Measurements from ENCODE around the gene SLC39A2.
A peak's percentile ranks its signal among the peaks of the same experiment; 100 is the strongest.

Gene SLC39A2

DNA sequence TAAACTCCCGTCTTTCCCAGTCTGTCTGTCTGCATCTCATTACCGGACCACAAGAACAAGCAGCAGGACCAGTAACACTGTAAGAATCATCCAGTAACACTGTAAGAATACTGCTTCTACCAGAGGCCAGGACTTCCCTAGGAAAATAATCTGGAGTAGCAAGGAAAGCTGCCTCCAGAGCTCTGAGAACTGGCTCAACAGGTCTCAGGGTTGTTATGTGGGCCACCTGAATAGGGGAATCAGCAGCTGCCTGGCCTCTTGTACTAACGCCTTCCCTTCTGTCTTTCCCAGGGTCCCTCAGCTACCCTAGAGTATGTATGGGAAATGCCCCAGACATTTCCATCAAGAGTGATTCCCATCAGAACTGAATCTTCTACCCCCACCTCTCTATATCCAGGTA is 954 bp upstream of the SLC39A2 start:
- H3K4me1 ChIP-seq (ENCODE audit: control insufficient read depth, insufficient read depth, low read length) = no peaks in the 10 kb centered on the region
- CTCF ChIA-PET = interaction anchor here (0.6 to 5.4 kb wide), 6 partner anchors 7 to 106 kb away, joined by 3 to 35 read pairs (median 5); no protein-coding TSS in a partner anchor
- H3K9me3 ChIP-seq (ENCODE audit: control insufficient read depth, insufficient read depth, low read depth, low read length) = no peaks in the 10 kb centered on the region
- POLR2A ChIA-PET = interaction anchor here (0.6 to 1.2 kb wide), 2 partner anchors 73 to 344 kb away, joined by 3 to 5 read pairs; no protein-coding TSS in a partner anchor
- peaks cover 44 to 49% of the 10 kb centered on the region in 2 experiments for H3K36me3 ChIP-seq (ENCODE audit: control insufficient read depth in 2 of 2, insufficient read depth in 1 of 2, low read length in 2 of 2)
- no peak overlapping the region for H3K4me3 ChIP-seq (ENCODE audit: low read depth, low read length)
- TF ChIP-seq SCRT2 (tag by site-specific recombination; IDR thresholded peaks at IDR 0.05) (peak; percentile 91), SP3 (tag by site-specific recombination; IDR thresholded peaks at IDR 0.05) (no peak), ZNF10 (tag by site-specific recombination; IDR thresholded peaks at IDR 0.05) (0 out of 2 replicates have a peak, but pooled peaks have one; percentile 18), SCRT1 (tag by site-specific recombination; IDR thresholded peaks at IDR 0.05; ENCODE audit: borderline replicate concordance) (peak; percentile 70; the same call in 1 of the 2 replicates)
- no peak overlapping the region for H3K27ac ChIP-seq (ENCODE audit: extremely low read depth, low read depth, low read length)

DNA sequence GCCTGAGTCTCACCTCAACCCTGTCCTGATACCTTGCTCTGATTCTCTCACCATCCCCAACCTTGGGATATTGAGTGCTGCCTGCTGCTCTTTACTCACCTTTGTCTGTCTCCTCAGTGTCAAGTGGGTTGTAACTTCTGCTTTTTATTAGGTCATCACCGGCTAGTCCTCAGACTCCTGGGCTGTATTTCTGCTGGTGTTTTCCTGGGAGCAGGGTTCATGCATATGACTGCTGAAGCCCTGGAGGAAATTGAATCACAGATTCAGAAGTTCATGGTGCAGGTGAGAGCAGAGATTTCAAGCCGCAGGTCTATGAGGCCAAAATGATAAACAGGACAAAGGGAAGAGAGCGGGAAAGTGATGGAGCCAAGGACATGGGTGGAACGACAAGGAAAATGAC is 498 bp downstream of the SLC39A2 start:
- ChIA-PET CTCF (interaction anchor here (1.3 to 5.4 kb wide), 3 partner anchors 15 to 40 kb away, joined by 3 to 35 read pairs (median 9); no protein-coding TSS in a partner anchor), POLR2A (interaction anchor here (0.6 to 1.2 kb wide), 3 partner anchors 54 to 797 kb away, joined by 3 to 7 read pairs (median 5); no protein-coding TSS in a partner anchor)
- TF ChIP-seq ZBTB8A (tag by site-specific recombination; IDR thresholded peaks at IDR 0.05) (no peak), ZNF654 (tag by site-specific recombination; IDR thresholded peaks at IDR 0.05; ENCODE audit: low read depth) (no peak), ZNF747 (tag by site-specific recombination; IDR thresholded peaks at IDR 0.05) (no peak), YY2 (tag by site-specific recombination; IDR thresholded peaks at IDR 0.05) (no peak)
- H3K36me3 ChIP-seq (ENCODE audit: control insufficient read depth in 2 of 2, insufficient read depth in 1 of 2, low read length in 2 of 2) = peaks cover 29 to 35% of the 10 kb centered on the region in 2 experiments
- H3K27ac ChIP-seq (ENCODE audit: extremely low read depth, low read depth, low read length) = no peak overlapping the region
- H3K9me3 ChIP-seq (ENCODE audit: control insufficient read depth, insufficient read depth, low read depth, low read length) = no peaks in the 10 kb centered on the region
- H3K4me3 ChIP-seq (ENCODE audit: low read depth, low read length) = no peak overlapping the region
- H3K4me1 ChIP-seq (ENCODE audit: control insufficient read depth, insufficient read depth, low read length) = no peaks in the 10 kb centered on the region

DNA sequence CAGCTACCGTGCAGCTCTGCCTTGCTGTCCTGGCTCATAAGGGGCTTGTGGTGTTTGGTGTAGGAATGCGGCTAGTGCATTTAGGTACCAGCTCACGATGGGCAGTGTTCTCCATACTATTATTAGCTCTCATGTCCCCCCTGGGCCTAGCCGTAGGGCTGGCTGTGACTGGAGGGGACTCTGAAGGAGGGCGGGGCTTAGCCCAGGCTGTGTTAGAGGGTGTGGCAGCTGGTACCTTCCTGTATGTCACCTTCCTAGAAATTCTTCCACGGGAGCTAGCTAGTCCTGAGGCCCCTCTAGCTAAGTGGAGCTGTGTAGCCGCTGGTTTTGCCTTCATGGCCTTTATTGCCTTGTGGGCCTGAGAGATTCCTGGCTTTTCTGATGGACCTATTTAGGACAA is 2.1 kb downstream of the SLC39A2 start:
- Histone ChIP-seq H3K4me3 (ENCODE audit: low read depth, low read length) (no peak overlapping the region), H3K4me1 (ENCODE audit: control insufficient read depth, insufficient read depth, low read length) (no peaks in the 10 kb centered on the region), H3K27ac (ENCODE audit: extremely low read depth, low read depth, low read length) (no peak overlapping the region), H3K9me3 (ENCODE audit: control insufficient read depth, insufficient read depth, low read depth, low read length) (no peaks in the 10 kb centered on the region), H3K36me3 (ENCODE audit: control insufficient read depth in 2 of 2, insufficient read depth in 1 of 2, low read length in 2 of 2) (peaks cover 13 to 18% of the 10 kb centered on the region in 2 experiments)
- TF ChIP-seq HOXD13 (CRISPR knock-in tag; IDR thresholded peaks at IDR 0.05; ENCODE audit: borderline replicate concordance) (no peak), ZNF701 (tag by site-specific recombination; IDR thresholded peaks at IDR 0.05) (no peak), ZNF350 (tag by site-specific recombination; IDR thresholded peaks at IDR 0.05) (no peak), ZNF239 (tag by site-specific recombination; IDR thresholded peaks at IDR 0.05) (no peak), ZNF10 (tag by site-specific recombination; IDR thresholded peaks at IDR 0.05) (no peak), OSR2 (tag by site-specific recombination; IDR thresholded peaks at IDR 0.05) (no peak), ZNF670 (tag by site-specific recombination; IDR thresholded peaks at IDR 0.05; ENCODE audit: low read depth) (no peak), ZNF610 (tag by site-specific recombination; IDR thresholded peaks at IDR 0.05; ENCODE audit: borderline replicate concordance) (no peak), ZNF560 (tag by site-specific recombination; IDR thresholded peaks at IDR 0.05; ENCODE audit: borderline replicate concordance) (no peak), ZBTB7A (tag by site-specific recombination; IDR thresholded peaks at IDR 0.05; ENCODE audit: low read depth) (no peak), ZNF174 (tag by site-specific recombination; IDR thresholded peaks at IDR 0.05) (no peak), ZSCAN16 (tag by site-specific recombination; IDR thresholded peaks at IDR 0.05) (no peak), GLI2 (tag by site-specific recombination; IDR thresholded peaks at IDR 0.05; ENCODE audit: borderline replicate concordance, low read depth) (no peak)
- TF ChIP-seq, protein P1, sequence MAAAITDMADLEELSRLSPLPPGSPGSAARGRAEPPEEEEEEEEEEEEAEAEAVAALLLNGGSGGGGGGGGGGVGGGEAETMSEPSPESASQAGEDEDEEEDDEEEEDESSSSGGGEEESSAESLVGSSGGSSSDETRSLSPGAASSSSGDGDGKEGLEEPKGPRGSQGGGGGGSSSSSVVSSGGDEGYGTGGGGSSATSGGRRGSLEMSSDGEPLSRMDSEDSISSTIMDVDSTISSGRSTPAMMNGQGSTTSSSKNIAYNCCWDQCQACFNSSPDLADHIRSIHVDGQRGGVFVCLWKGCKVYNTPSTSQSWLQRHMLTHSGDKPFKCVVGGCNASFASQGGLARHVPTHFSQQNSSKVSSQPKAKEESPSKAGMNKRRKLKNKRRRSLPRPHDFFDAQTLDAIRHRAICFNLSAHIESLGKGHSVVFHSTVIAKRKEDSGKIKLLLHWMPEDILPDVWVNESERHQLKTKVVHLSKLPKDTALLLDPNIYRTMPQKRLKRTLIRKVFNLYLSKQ (tag by site-specific recombination; IDR thresholded peaks at IDR 0.05; ENCODE audit: borderline replicate concordance) = no peak
- TF ChIP-seq, protein P2, sequence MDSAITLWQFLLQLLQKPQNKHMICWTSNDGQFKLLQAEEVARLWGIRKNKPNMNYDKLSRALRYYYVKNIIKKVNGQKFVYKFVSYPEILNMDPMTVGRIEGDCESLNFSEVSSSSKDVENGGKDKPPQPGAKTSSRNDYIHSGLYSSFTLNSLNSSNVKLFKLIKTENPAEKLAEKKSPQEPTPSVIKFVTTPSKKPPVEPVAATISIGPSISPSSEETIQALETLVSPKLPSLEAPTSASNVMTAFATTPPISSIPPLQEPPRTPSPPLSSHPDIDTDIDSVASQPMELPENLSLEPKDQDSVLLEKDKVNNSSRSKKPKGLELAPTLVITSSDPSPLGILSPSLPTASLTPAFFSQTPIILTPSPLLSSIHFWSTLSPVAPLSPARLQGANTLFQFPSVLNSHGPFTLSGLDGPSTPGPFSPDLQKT (IDR thresholded peaks at IDR 0.05; ENCODE audit: borderline replicate concordance, low read depth, low read length) = no peak
- CTCF ChIA-PET = interaction anchor here (1.1 to 5.4 kb wide), 3 partner anchors 13 to 103 kb away, joined by 3 to 35 read pairs (median 9); no protein-coding TSS in a partner anchor
- POLR2A ChIA-PET = no interaction called here
